K562 (cell line): ENCODE measurements around the gene ZC3H12A.

Experiments used
- ATF7 ChIP-seq: fragments of 450-650 bp; IDR thresholded peaks from 2 replicates; pipeline ENCODE4 v1.7.1; 2014; ENCODE audit warnings: mild to moderate bottlenecking, moderate library complexity
- MEF2A ChIP-seq: IDR thresholded peaks from 2 replicates; pipeline ENCODE4 v1.6.1; 2011; ENCODE audit warnings: low read depth, mild to moderate bottlenecking, low read length, moderate library complexity; ENCODE audit not compliant: control insufficient read depth
- MXI1 ChIP-seq: IDR thresholded peaks from 2 replicates; pipeline ENCODE4 v1.6.1; 2011; ENCODE audit warnings: low read depth, mild to moderate bottlenecking, improper control_type of control experiment, low read length
- NRF1 ChIP-seq, 2 experiments: fragments of 450-650 bp; IDR thresholded peaks in 1 of 2; conservative IDR thresholded peaks in 1 of 2; 2 replicates each; pipeline ENCODE4 v1.6.1; 2014; ENCODE audit warnings: mild to moderate bottlenecking in 2 of 2
- POLR2A ChIP-seq: fragments of 450-650 bp; conservative IDR thresholded peaks from 2 replicates; pipeline ENCODE4 v1.6.1; 2016
- RBM22 ChIP-seq: fragments of 200-400 bp; formaldehyde crosslinking; IDR thresholded peaks from 2 replicates; pipeline ENCODE4 v1.6.1; 2018; ENCODE audit warnings: low read length, low read depth; ENCODE audit not compliant: poor library complexity, severe bottlenecking
- SAP30 ChIP-seq: fragments of 200-600 bp; sonication (generic); IDR thresholded peaks from 2 replicates; pipeline ENCODE4 v1.6.1; 2012; ENCODE audit warnings: borderline replicate concordance, low read depth, mild to moderate bottlenecking, moderate library complexity, low read length, control low read depth, inconsistent platforms; ENCODE audit not compliant: insufficient read depth, poor library complexity, severe bottlenecking
- TEAD2 ChIP-seq: fragments of 450-650 bp; IDR thresholded peaks from 2 replicates; pipeline ENCODE4 v1.6.1; 2016; ENCODE audit warnings: missing genetic modification characterization, control low read depth, missing compliant biosample characterization
- TF ChIP-seq, protein P1 (sequence below), 3 experiments: IDR thresholded peaks in 2 of 3; conservative IDR thresholded peaks in 1 of 3; 2 replicates each; pipeline ENCODE4 v1.5.1; 2011 to 2012; ENCODE audit warnings: low read length in 3 of 3, mild to moderate bottlenecking in 3 of 3, control low read depth in 2 of 3, improper control_type of control experiment in 1 of 3, inconsistent platforms in 1 of 3, low read depth in 1 of 3, mixed read lengths in 1 of 3, moderate library complexity in 1 of 3; ENCODE audit not compliant: insufficient read depth in 2 of 3
- TF ChIP-seq, protein P2 (sequence below): fragments of 450-650 bp; IDR thresholded peaks from 2 replicates; pipeline ENCODE4 v1.6.1; 2018; ENCODE audit warnings: mild to moderate bottlenecking, low read depth; ENCODE audit not compliant: partially characterized antibody
- TF ChIP-seq, protein P3 (sequence below): fragments of 450-650 bp; IDR thresholded peaks from 2 replicates; pipeline ENCODE4 v1.6.1; 2017; ENCODE audit warnings: mild to moderate bottlenecking, moderate library complexity

DNA sequence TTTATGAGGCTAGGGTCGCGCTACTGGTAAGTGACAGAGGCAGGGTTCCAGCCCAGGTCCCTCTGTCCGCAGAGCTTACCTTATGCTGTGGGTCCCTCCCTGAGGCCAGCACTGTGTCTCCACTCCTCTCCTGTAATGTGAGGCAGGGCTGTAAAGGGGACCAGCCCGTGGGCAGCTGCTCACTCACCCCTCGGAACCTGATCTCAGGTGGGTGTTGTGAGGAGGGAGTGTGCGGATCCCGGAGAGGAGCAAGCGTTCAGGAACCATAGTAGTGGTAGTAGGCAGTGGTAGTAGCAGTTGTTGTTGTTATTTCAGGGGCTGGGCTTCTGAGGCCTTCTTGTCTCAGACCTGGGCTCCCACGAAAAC is 1.7 kb downstream of the ZC3H12A start:
- TF ChIP-seq RBM22 = no peak
- TF ChIP-seq, protein P1, sequence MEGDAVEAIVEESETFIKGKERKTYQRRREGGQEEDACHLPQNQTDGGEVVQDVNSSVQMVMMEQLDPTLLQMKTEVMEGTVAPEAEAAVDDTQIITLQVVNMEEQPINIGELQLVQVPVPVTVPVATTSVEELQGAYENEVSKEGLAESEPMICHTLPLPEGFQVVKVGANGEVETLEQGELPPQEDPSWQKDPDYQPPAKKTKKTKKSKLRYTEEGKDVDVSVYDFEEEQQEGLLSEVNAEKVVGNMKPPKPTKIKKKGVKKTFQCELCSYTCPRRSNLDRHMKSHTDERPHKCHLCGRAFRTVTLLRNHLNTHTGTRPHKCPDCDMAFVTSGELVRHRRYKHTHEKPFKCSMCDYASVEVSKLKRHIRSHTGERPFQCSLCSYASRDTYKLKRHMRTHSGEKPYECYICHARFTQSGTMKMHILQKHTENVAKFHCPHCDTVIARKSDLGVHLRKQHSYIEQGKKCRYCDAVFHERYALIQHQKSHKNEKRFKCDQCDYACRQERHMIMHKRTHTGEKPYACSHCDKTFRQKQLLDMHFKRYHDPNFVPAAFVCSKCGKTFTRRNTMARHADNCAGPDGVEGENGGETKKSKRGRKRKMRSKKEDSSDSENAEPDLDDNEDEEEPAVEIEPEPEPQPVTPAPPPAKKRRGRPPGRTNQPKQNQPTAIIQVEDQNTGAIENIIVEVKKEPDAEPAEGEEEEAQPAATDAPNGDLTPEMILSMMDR (IDR thresholded peaks at IDR 0.05 in 2 of 3, conservative IDR thresholded peaks at IDR 0.05 in 1 of 3; ENCODE audit: insufficient read depth in 2 of 3, low read depth in 1 of 3, low read length in 3 of 3) = no peak
- no peak for TF ChIP-seq POLR2A
- TF ChIP-seq, protein P2, sequence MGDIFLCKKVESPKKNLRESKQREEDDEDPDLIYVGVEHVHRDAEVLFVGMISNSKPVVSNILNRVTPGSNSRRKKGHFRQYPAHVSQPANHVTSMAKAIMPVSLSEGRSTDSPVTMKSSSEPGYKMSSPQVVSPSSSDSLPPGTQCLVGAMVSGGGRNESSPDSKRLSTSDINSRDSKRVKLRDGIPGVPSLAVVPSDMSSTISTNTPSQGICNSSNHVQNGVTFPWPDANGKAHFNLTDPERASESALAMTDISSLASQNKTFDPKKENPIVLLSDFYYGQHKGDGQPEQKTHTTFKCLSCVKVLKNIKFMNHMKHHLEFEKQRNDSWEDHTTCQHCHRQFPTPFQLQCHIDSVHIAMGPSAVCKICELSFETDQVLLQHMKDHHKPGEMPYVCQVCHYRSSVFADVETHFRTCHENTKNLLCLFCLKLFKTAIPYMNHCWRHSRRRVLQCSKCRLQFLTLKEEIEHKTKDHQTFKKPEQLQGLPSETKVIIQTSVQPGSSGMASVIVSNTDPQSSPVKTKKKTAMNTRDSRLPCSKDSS = no peak
- TF ChIP-seq MEF2A = no peak
- TF ChIP-seq SAP30 = no peak
- TF ChIP-seq ATF7 = no peak
- TF ChIP-seq MXI1 = no peak
- no peak for TF ChIP-seq TEAD2 (tag)
- no peak for TF ChIP-seq NRF1 (conservative IDR thresholded peaks at IDR 0.05 in 1 of 2, IDR thresholded peaks at IDR 0.05 in 1 of 2)
- TF ChIP-seq, protein P3, sequence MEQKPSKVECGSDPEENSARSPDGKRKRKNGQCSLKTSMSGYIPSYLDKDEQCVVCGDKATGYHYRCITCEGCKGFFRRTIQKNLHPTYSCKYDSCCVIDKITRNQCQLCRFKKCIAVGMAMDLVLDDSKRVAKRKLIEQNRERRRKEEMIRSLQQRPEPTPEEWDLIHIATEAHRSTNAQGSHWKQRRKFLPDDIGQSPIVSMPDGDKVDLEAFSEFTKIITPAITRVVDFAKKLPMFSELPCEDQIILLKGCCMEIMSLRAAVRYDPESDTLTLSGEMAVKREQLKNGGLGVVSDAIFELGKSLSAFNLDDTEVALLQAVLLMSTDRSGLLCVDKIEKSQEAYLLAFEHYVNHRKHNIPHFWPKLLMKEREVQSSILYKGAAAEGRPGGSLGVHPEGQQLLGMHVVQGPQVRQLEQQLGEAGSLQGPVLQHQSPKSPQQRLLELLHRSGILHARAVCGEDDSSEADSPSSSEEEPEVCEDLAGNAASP = no peak
